HG02678 (cell line): Measurements from ENCODE around the gene TMEM8B.
"Not testable (repeated sequence)": the region's sequence is repeated elsewhere in the genome, so short reads cannot be mapped to it uniquely, and the experiment has no call there.

Experiments used
- ATAC-seq: cut with Tn5 transposase; IDR thresholded peaks from one replicate; pipeline ENCODE4 v1.9.1; 2021; ENCODE audit warnings: mild to moderate bottlenecking, moderate library complexity; ENCODE audit not compliant: unreplicated experiment

The TMEM8B gene

GRCh38 chr9:35905051-35905781, 76.2 kb downstream of the TMEM8B start:
- no peak for ATAC-seq

- no peak for ATAC-seq
These were observed 77.1 kb downstream of the TMEM8B start, which contains the start of gene HRCT1 for GRCh38 chr9:35905912-35906679. Gene HRCT1, plus strand, starts transcription at chr9:35906202. Its CDS starts 86 bp downstream, at chr9:35906288.

- ATAC-seq: no peak
These were observed 78.1 kb downstream of the TMEM8B start for GRCh38 chr9:35906923-35907699.

- no peak for ATAC-seq
These were observed 78.9 kb downstream of the TMEM8B start for GRCh38 chr9:35907711-35908503.

- no peak for ATAC-seq
These were observed 79.6 kb downstream of the TMEM8B start for GRCh38 chr9:35908504-35909125.

GRCh38 chr9:35909274-35909673, 80.2 kb downstream of the TMEM8B start, which contains the start of gene SPAAR:
Gene SPAAR, plus strand, starts transcription at chr9:35909490. Its CDS starts 974 bp downstream, at chr9:35910464.
- ATAC-seq: no peak

- no peak for ATAC-seq
These were observed 80.9 kb downstream of the TMEM8B start for GRCh38 chr9:35909687-35910612.

GRCh38 chr9:35910613-35911359, 81.8 kb downstream of the TMEM8B start:
- no peak for ATAC-seq

GRCh38 chr9:35911690-35912089, 82.7 kb downstream of the TMEM8B start:
- ATAC-seq: no peak

GRCh38 chr9:35912791-35913400, 83.9 kb downstream of the TMEM8B start:
- ATAC-seq: no peak

GRCh38 chr9:35913429-35913828, 84.4 kb downstream of the TMEM8B start:
- ATAC-seq: not testable (repeated sequence)

GRCh38 chr9:35914301-35914807, 85.3 kb downstream of the TMEM8B start:
- no peak for ATAC-seq
